Aorta (tissue), 5 donors: Measurements from ENCODE around the gene SVOP. TPM values are rescaled to one million over a fixed set of nuclear protein-coding genes. Genes with fewer than 3 reads are reported as not detected.
"Not testable (repeated sequence)": the region's sequence is repeated elsewhere in the genome, so short reads cannot be mapped to it uniquely, and the experiment has no call there.

ENCODE experiments used
- ATAC-seq: fragments of 200-7000 bp; cut with Tn5 transposase; one replicate; pipeline ENCODE4 v1.9.1; 2022; ENCODE audit warnings: moderate library complexity; ENCODE audit not compliant: low FRiP score
- DNase-seq, 2 donors: peaks; one replicate each; pipeline ENCODE4 v3.0.0-alpha.2; 2020
- H3K27ac ChIP-seq, 2 donors: one replicate each; pipeline ENCODE4 v1.5.1; 2013; ENCODE audit warnings: low read length in 2 of 2, mild to moderate bottlenecking in 2 of 2, moderate library complexity in 2 of 2, control low read depth in 1 of 2, inconsistent platforms in 1 of 2, low read depth in 1 of 2
- H3K27me3 ChIP-seq, 2 donors: one replicate each; pipeline ENCODE4 v1.6.1; 2013; ENCODE audit warnings: control low read depth in 1 of 2, low read length in 1 of 2, mild to moderate bottlenecking in 1 of 2, moderate library complexity in 1 of 2; ENCODE audit not compliant: insufficient read depth in 2 of 2, control insufficient read depth in 1 of 2
- H3K36me3 ChIP-seq, 2 donors: one replicate each; pipeline ENCODE4 v1.6.1; 2013; ENCODE audit warnings: control low read depth in 1 of 2, low read length in 1 of 2, mild to moderate bottlenecking in 1 of 2; ENCODE audit not compliant: insufficient read depth in 2 of 2, control insufficient read depth in 1 of 2
- H3K4me1 ChIP-seq, 2 donors: one replicate each; pipeline ENCODE4 v1.6.1; 2013; ENCODE audit warnings: low read length in 2 of 2, control low read depth in 1 of 2, mild to moderate bottlenecking in 1 of 2, moderate library complexity in 1 of 2; ENCODE audit not compliant: insufficient read depth in 2 of 2, control insufficient read depth in 1 of 2
- H3K4me3 ChIP-seq, 2 donors: one replicate each; pipeline ENCODE4 v1.5.1; 2013; ENCODE audit warnings: low read length in 2 of 2, control low read depth in 1 of 2, mild to moderate bottlenecking in 1 of 2
- H3K9me3 ChIP-seq: one replicate; pipeline ENCODE4 v1.6.1; 2013; ENCODE audit warnings: mild to moderate bottlenecking, low read length; ENCODE audit not compliant: control insufficient read depth
- WGBS, 2 donors: extraction: QIAGEN DNeasy Blood & Tissue Kit; methylation state at CpG; one replicate each; pipeline ENCODE4 v1.1.7; 2013; 5-methylcytosine and 5-hydroxymethylcytosine counted together
- intact Hi-C, 2 donors: fragments of 100-400 bp; cut with DNase I; formaldehyde crosslinking; loops; one replicate each; pipeline versions ENCODE4 v1.14.2 to v1.15.0; 2022
- polyA plus RNA-seq, 2 donors: library from polyadenylated mRNA; stranded (reverse); fragments of 200-250 nt; gene quantifications; one replicate each; pipeline ENCODE4 v1.2.3, GENCODE V29; 2013
- total RNA-seq, 2 donors: library from RNA; stranded (reverse); fragmentation: NEBNext Ultra II Directional; extraction: Animal tissue kit (Norgen Biotek cat#: 25700); gene quantifications; one replicate each; pipeline ENCODE4 v1.2.1, GENCODE V29; 2021
- donor health status: healthy with polysubstance abuse.
- donor health status: Bipolar disorder and iron deficiency.
- donor health status: DM: no; HTN: no; CAD: no.
- donor health status: DM: no; HTN: no; CAD: no.
- donor health status: DM: yes; HTN: yes; CAD: no.

SVOP gene
- total and polyA plus RNA-seq, 4 donors = not detected

DNA sequence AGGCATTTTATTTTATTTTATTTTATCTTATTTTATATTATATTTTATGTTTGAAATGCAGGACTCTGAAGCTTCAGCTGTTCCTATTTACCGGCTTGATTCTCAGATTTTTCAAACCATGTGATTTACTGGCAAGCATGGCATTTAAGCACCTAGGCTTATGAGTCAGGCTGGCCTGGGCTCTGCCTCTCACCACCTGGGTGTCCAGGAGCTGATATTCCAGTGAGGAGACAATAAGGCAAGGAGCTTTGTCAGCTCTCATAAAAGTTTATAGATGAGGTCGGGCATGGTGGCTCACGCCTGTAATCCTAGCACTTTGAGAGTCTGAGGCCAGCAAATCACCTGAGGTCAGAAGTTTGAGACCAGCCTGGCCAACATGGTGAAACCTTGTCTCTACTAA lies 138.9 kb downstream of the SVOP start:
- WGBS, 2 donors = 85 to 87% methylated on average over 3 of the region's 3 CpGs
- H3K36me3 ChIP-seq = no peaks in the 10 kb centered on the region
- no peak for ATAC-seq

DNA sequence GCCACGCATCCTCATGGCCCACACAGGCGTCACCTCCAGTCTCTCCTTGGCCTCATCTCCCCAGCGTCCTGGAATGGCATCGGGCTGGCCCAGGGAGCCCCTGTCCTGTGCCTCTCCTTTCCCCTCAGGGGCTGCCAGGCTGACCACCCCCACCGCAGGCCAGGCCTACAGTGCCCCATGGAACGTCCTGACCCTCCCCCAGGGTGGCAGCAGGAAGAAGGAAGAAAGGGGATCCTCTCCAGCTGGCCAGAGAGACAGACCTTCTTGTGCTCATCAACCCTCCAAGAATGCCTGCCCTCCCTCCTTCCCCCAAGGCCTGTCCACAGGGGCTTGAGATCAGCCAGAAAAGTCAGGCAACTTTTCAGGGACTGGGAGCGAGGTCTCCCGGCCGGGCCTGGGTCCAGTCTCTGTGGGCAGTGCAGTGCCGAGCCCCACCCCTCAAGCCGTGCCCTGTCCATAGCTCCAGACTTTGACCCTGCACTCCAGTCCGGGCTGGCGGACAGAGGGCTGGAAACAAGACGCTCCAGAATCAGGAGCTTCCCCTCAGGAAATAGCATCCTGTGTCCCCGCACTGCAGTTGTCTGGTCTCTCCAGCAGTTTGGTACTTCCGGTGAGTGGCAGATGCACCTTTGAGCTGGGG lies 141.1 kb downstream of the SVOP start, which contains the start of gene DAO:
Gene DAO, plus strand, starts transcription at position 478 of the 640 bp plus-strand sequence. CDS start 4,915 bp downstream, outside the sequence.
- Histone ChIP-seq H3K27ac (no peak within 1 kb of the TSS), H3K36me3 (no peaks in the 10 kb centered on the region), H3K27me3 (no peaks in the 10 kb centered on the region), H3K9me3 (no peaks in the 10 kb centered on the region), H3K4me1 (no peaks in the 10 kb centered on the region), H3K4me3 (no peak within 1 kb of the TSS)
- WGBS, 2 donors = 72 to 78% methylated on average over 15 to 16 of the region's 16 CpGs
- DNase-seq (no peak), ATAC-seq (peak; percentile 50)
- intact Hi-C loops = loop anchor here in 1 of 2 donors (10.0 kb wide), 1 partner anchor 55 kb away; no protein-coding TSS in a partner anchor

More for the DNA sequence above, 138.9 kb downstream of the SVOP start:
- no peak overlapping the region for H3K27ac ChIP-seq
- H3K9me3 ChIP-seq = no peaks in the 10 kb centered on the region
- no peak for DNase-seq
- H3K4me3 ChIP-seq = no peak overlapping the region
- no peaks in the 10 kb centered on the region for H3K27me3 ChIP-seq
- intact Hi-C loops = no loop called here
- no peaks in the 10 kb centered on the region for H3K4me1 ChIP-seq

GRCh38 chr12:108876550-108876949 lies 144.3 kb downstream of the SVOP start:
- intact Hi-C loops = loop anchor here in 1 of 2 donors (10.0 kb wide), 1 partner anchor 58 kb away; no protein-coding TSS in a partner anchor
- ATAC-seq (no peak), DNase-seq (no peak)
- Histone ChIP-seq H3K9me3 (no peaks in the 10 kb centered on the region), H3K4me3 (no peak overlapping the region), H3K36me3 (no peaks in the 10 kb centered on the region), H3K27me3 (no peaks in the 10 kb centered on the region), H3K27ac (no peak overlapping the region), H3K4me1 (no peaks in the 10 kb centered on the region)
- WGBS, 2 donors = 80 to 90% methylated on average over 3 of the region's 3 CpGs

DNA sequence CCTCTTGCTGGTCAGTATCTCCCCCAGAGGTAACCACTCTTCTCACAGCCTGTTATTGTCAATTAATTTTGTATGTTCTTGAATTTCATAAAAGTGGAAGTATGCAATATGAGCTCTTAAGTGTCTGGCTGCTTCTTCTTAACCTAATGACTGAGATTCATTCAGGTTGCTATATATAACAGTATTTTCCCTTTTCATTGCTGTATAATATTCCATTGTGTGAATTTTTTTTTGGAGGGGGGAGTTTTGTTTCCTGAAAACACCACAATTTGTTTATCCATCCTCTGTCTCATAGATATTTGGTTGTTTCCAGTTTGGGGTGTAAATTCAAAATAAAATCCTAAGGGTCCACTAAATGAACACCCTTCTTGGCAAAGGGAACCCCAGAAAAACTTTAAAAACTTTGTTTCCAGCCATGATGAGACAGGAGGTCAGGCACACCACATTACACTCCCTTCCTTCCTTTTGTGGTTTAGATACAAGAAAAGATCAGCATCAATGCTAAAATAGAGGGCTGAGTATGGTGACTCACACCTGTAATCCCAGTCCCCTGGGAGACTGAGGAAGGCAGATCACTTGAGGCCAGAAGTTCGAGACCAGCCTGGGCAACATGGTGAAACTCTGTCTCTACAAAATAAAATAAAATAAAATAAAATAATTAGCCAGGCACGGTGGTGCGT lies 145.0 kb downstream of the SVOP start:
- ATAC-seq (no peak), DNase-seq (no peak)
- Histone ChIP-seq H3K27ac (no peak overlapping the region), H3K9me3 (no peaks in the 10 kb centered on the region), H3K27me3 (no peaks in the 10 kb centered on the region), H3K36me3 (no peaks in the 10 kb centered on the region), H3K4me1 (no peaks in the 10 kb centered on the region), H3K4me3 (no peak overlapping the region)
- WGBS, 2 donors = 84 to 85% methylated on average over 3 of the region's 3 CpGs
- intact Hi-C loops = loop anchor here in 1 of 2 donors (10.0 kb wide), 1 partner anchor 59 kb away; no protein-coding TSS in a partner anchor

- Histone ChIP-seq H3K27ac (no peak overlapping the region), H3K9me3 (no peaks in the 10 kb centered on the region), H3K36me3 (no peaks in the 10 kb centered on the region), H3K27me3 (no peaks in the 10 kb centered on the region), H3K4me1 (no peaks in the 10 kb centered on the region), H3K4me3 (no peak overlapping the region)
- intact Hi-C loops = loop anchor here in 1 of 2 donors (10.0 kb wide), 1 partner anchor 60 kb away; no protein-coding TSS in a partner anchor
- no peak for DNase-seq
- ATAC-seq = no peak
- 17 to 22% methylated on average over 1 of the region's 1 CpG for WGBS, 2 donors
These were observed 145.6 kb downstream of the SVOP start for GRCh38 chr12:108875280-108875679.

DNA sequence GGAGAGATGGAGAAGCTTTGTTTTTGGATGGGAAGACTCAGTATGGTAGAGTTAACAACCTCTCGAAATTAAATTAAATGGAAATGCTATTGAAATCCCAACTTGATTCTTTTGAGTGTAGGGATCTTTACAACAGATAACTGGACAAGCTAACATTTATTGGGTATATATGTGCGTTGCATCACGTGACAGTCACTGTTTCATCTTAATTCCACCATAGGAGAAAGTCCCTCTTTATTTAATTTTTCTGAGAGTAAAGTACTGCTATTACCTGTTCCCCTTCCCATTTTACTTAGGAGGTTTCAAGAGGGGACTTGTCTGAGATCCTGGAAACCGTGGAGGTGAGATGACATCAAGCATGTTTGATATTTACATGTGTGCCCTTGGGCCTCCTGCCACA lies 152.1 kb downstream of the SVOP start:
- WGBS, 2 donors = 97% methylated on average over 4 of the region's 4 CpGs

GRCh38 chr12:108866083-108866482 lies 154.8 kb downstream of the SVOP start:
- WGBS, 2 donors = 94 to 95% methylated on average over 10 of the region's 10 CpGs
- H3K4me1 ChIP-seq, DNase-seq, H3K27me3 ChIP-seq, H3K9me3 ChIP-seq, ATAC-seq, H3K27ac ChIP-seq, H3K4me3 ChIP-seq, intact Hi-C loops, H3K36me3 ChIP-seq: not testable (repeated sequence)

More for the DNA sequence above, 152.1 kb downstream of the SVOP start:
- H3K4me3 ChIP-seq = no peak overlapping the region
- H3K4me1 ChIP-seq = no peaks in the 10 kb centered on the region
- H3K9me3 ChIP-seq = no peaks in the 10 kb centered on the region
- ATAC-seq (no peak), DNase-seq (no peak)
- H3K27ac ChIP-seq = no peak overlapping the region
- H3K36me3 ChIP-seq = no peaks in the 10 kb centered on the region
- intact Hi-C loops = no loop called here
- no peaks in the 10 kb centered on the region for H3K27me3 ChIP-seq

- DNase-seq = no peak
- WGBS, 2 donors = 98 to 100% methylated on average over 4 of the region's 4 CpGs
- Histone ChIP-seq H3K36me3 (no peaks in the 10 kb centered on the region), H3K4me3 (no peak overlapping the region), H3K9me3 (no peaks in the 10 kb centered on the region), H3K27me3 (no peaks in the 10 kb centered on the region), H3K27ac (no peak overlapping the region), H3K4me1 (no peaks in the 10 kb centered on the region)
- intact Hi-C loops = no loop called here
- ATAC-seq = no peak
These were observed 155.7 kb downstream of the SVOP start for GRCh38 chr12:108865169-108865568.

DNA sequence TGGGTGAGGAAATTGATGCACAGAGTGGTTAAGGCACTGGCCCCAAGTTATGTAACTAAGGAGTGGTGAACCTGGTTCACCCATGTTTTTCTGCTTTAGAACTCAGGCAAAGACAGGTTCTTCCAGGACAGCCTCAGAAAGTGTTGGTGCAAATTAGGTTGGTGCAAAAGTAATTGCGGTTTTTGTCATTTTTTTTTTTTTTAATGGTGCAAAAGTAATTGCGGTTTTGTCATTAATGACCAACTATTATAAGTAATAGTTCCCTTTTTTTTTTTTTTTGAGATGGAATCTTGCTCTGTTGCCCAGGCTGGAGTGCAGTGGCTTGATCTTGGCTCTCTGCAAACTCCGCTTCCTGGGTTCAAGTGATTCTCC lies 158.3 kb downstream of the SVOP start:
- H3K4me1 ChIP-seq = no peaks in the 10 kb centered on the region
- WGBS, 2 donors = 94 to 98% methylated on average over 3 of the region's 3 CpGs
- H3K36me3 ChIP-seq = no peaks in the 10 kb centered on the region
- no peaks in the 10 kb centered on the region for H3K27me3 ChIP-seq
- H3K4me3 ChIP-seq = no peak overlapping the region
- DNase-seq (no peak), ATAC-seq (no peak)
- no peaks in the 10 kb centered on the region for H3K9me3 ChIP-seq
- intact Hi-C loops = loop anchor here in 1 of 2 donors (5.0 kb wide), 1 partner anchor 90 kb away; no protein-coding TSS in a partner anchor
- no peak overlapping the region for H3K27ac ChIP-seq
